ENCODE measurements around the gene SLC2A1. TPM values are rescaled to one million over a fixed set of nuclear protein-coding genes. Genes with fewer than 3 reads are reported as not detected.

Gene SLC2A1
- total RNA-seq, 6 donors from 2014 or later, result 6.3 to 24.3 (median 10.5) TPM

DNA sequence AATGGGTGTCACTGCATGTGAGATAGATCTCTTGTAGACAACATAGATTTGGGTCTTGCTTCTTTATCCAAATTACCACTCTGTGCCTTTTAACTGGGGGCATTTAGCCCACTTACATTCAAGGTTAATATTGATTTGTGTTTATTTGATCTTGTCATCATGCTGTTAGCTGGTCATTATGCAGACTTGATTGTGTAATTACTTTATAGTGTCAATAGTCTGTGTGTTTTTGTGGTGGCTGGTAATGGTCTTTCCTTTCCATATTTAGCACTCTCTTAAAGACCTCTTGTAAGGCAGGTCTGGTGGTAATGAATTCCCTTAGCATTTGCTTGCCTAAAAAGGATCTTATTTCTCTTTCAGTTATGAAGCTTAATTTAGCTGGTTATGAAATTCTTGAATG lies 82.7 kb downstream of the SLC2A1 start:
- no peaks in the 10 kb centered on the region for H3K9me3 ChIP-seq
- DNase-seq, result no peak
- ATAC-seq (ENCODE audit: low FRiP score in 2 of 2), result no peak

More for the DNA sequence above, 82.7 kb downstream of the SLC2A1 start:
- TF ChIP-seq POLR2AphosphoS5 (IDR thresholded peaks at IDR 0.05) (no peak), EP300 (IDR thresholded peaks at IDR 0.05) (no peak), CTCF (IDR thresholded peaks at IDR 0.05) (no peak), POLR2A (IDR thresholded peaks at IDR 0.05) (no peak)
- H3K27ac ChIP-seq, result no peak overlapping the region
- H3K27me3 ChIP-seq, result no peaks in the 10 kb centered on the region
- H3K4me1 ChIP-seq, result no peaks in the 10 kb centered on the region
- H3K4me3 ChIP-seq, result no peak overlapping the region
- no peaks in the 10 kb centered on the region for H3K36me3 ChIP-seq

Small RNA genes within 50 kb of the gene (small RNA-seq; reads per million reads assigned to genes)
- 0 reads per million in 4 donors for gene RNU6-880P

Other genes starting within 250 kb of the SLC2A1 start
- gene CLDN19, start 218.6 kb downstream of the SLC2A1 start, total RNA-seq, result not detected
- gene P3H1, start 191.8 kb downstream of the SLC2A1 start, total RNA-seq, result 10 to 100 TPM; 21.0 to 58.7 (median 35.3) TPM
- 1 to 10 TPM in 5 of 6 donors, under 1 TPM in 1; 0.55 to 7.4 (median 2.5) TPM for gene C1orf50, start 191.6 kb downstream of the SLC2A1 start, total RNA-seq
- gene TMEM269, start 173.9 kb downstream of the SLC2A1 start, total RNA-seq, result 1 to 10 TPM in 1 of 6 donors, under 1 TPM in 3, not detected in 2; 0.07 to 2.1 (median 0.14) TPM
- 10 to 100 TPM; 11.6 to 41.9 (median 14.9) TPM for gene ERMAP, start 141.7 kb downstream of the SLC2A1 start, total RNA-seq
- 10 to 100 TPM in 5 of 6 donors, 1 to 10 TPM in 1; 5.9 to 32.5 (median 15.4) TPM for gene SVBP, start 141.5 kb downstream of the SLC2A1 start, total RNA-seq
- 10 to 100 TPM in 2 of 6 donors, 1 to 10 TPM in 4; 7.0 to 17.8 (median 9.4) TPM for gene ZNF691, start 112.3 kb downstream of the SLC2A1 start, total RNA-seq
- 10 to 100 TPM; 30.6 to 72.8 (median 45.8) TPM for gene EBNA1BP2, start 213.4 kb upstream of the SLC2A1 start, total RNA-seq
- 10 to 100 TPM in 1 of 6 donors, 1 to 10 TPM in 4, under 1 TPM in 1; 0.37 to 23.1 (median 3.7) TPM for gene CFAP57, start 213.5 kb upstream of the SLC2A1 start, total RNA-seq